HG03439 (cell line): Measurements from ENCODE around the gene FCHSD2.

Source experiments
- ATAC-seq: cut with Tn5 transposase; IDR thresholded peaks from one replicate; pipeline ENCODE4 v1.9.1; 2021; ENCODE audit warnings: mild to moderate bottlenecking, moderate library complexity; ENCODE audit not compliant: unreplicated experiment

The FCHSD2 gene

GRCh38 chr11:73142128-73142377 is at the start of gene FCHSD2:
TSS of gene FCHSD2 (minus strand) at chr11:73142318. CDS start at chr11:73141877, 441 bp downstream.
- no peak for ATAC-seq

- no peak for ATAC-seq
Measured at GRCh38 chr11:73191151-73191550, 49.0 kb upstream of the FCHSD2 start.

- ATAC-seq, result no peak
Measured at GRCh38 chr11:73190557-73190885, 48.4 kb upstream of the FCHSD2 start.

GRCh38 chr11:73189723-73190556 is 47.8 kb upstream of the FCHSD2 start:
- no peak for ATAC-seq

- ATAC-seq, result no peak
Measured at GRCh38 chr11:73189315-73189714, 47.2 kb upstream of the FCHSD2 start.

GRCh38 chr11:73188301-73188700 is 46.2 kb upstream of the FCHSD2 start:
- no peak for ATAC-seq

GRCh38 chr11:73187854-73188253 is 45.7 kb upstream of the FCHSD2 start:
- ATAC-seq, result no peak

- no peak for ATAC-seq
Measured at GRCh38 chr11:73186886-73187285, 44.8 kb upstream of the FCHSD2 start.

- no peak for ATAC-seq
Measured at GRCh38 chr11:73186294-73186850, 44.3 kb upstream of the FCHSD2 start.

- ATAC-seq, result no peak
Measured at GRCh38 chr11:73185680-73186293, 43.7 kb upstream of the FCHSD2 start.

- ATAC-seq, result no peak
Measured at GRCh38 chr11:73184953-73185671, 43.0 kb upstream of the FCHSD2 start.

GRCh38 chr11:73182824-73183321 is 40.8 kb upstream of the FCHSD2 start:
- ATAC-seq, result no peak

- no peak for ATAC-seq
Measured at GRCh38 chr11:73178681-73179080, 36.6 kb upstream of the FCHSD2 start.

GRCh38 chr11:73177778-73178539 is 35.8 kb upstream of the FCHSD2 start:
- no peak for ATAC-seq

GRCh38 chr11:73177380-73177777 is 35.3 kb upstream of the FCHSD2 start:
- ATAC-seq, result no peak

- no peak for ATAC-seq
Measured at GRCh38 chr11:73176874-73177155, 34.7 kb upstream of the FCHSD2 start.

GRCh38 chr11:73176145-73176873 is 34.2 kb upstream of the FCHSD2 start:
- ATAC-seq, result no peak

- no peak for ATAC-seq
Measured at GRCh38 chr11:73175551-73176144, 33.5 kb upstream of the FCHSD2 start.

- ATAC-seq, result no peak
Measured at GRCh38 chr11:73174495-73174791, 32.3 kb upstream of the FCHSD2 start.

- ATAC-seq, result no peak
Measured at GRCh38 chr11:73173755-73174494, 31.8 kb upstream of the FCHSD2 start.
